Measurements from ENCODE around the gene OTOA.
A peak's percentile ranks its signal among the peaks of the same experiment; 100 is the strongest.
"Not testable (repeated sequence)": the region's sequence is repeated elsewhere in the genome, so short reads cannot be mapped to it uniquely, and the experiment has no call there.

Gene OTOA

DNA sequence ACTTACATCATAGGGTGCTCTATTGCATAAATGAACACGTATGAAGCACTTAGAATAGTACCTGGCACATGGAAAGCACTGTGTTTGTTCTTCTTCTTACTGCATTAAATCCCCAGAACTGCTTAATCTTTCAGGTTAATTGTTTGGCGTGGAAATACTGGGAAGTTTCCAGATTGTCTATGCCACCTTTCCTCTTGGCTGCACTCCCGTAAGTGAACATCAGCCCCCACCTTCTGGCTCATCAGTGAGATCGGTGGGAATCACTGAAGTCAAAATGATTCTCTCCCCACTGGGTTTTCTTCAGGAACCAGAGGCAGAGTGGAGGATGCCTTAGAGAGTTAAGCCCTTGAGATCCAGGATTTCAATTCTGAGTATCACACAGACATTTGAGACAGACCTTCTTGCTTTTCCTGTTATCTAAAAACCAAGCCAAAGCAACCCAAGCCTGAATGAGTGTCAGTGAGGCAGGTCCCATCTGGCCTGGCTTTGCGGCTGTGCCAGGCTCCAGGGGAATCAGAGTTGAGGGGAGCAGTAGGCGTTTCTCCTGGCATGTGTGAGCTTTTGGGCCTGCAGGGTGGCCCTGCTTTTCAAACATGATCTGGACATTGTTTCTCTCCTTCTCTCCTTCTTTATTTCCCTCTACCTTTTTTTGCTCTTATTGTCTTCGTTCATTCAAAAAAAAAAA lies 59.1 kb downstream of the OTOA start:
- no peak for DNase-seq (ENCODE audit: low spot score)

GRCh38 chr16:21723532-21723931 lies 59.8 kb downstream of the OTOA start:
- no peak for DNase-seq (ENCODE audit: low spot score)

DNA sequence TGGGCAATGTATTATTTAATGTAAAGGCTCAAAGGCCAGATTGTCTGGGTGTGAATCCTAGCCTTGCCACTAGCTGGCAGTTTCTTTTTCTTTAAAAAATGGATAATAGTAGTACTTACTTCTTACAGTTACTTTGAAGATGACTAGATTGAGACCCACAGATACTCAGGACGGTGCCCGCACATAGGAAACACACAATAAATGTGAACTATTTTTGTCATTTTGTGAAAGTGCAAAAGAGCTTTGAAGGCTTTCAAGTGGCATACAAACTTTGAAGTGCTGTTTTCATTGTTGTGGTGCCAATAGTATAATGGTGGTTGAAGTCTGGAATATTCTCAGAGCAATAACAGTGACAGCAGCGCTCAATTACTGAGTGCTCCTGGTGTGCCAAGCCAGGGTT lies 63.6 kb downstream of the OTOA start:
- DNase-seq (ENCODE audit: low spot score) = no peak

DNA sequence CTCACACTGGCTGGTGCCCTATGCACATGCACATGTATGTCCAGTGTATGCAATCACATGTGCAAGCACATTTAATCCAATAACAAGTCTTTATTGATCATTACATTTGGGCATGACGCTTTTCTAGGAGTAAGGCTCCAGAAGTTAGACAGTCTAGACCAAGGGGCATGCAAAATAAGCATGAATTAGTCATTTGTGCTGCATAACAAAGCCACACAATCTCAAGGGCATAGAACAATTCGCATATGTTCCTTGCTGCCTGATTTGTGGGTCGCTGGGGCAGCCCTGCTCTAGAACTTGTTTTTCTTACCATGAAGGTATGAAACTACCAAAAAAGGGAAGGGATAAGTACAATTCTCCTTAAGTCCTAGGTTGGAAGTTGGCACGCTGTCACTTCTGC lies 67.5 kb downstream of the OTOA start:
- not testable (repeated sequence) for DNase-seq (ENCODE audit: low spot score)

- DNase-seq (ENCODE audit: low spot score) = not testable (repeated sequence)
Measured at GRCh38 chr16:21740637-21741036, 76.9 kb downstream of the OTOA start.

DNA sequence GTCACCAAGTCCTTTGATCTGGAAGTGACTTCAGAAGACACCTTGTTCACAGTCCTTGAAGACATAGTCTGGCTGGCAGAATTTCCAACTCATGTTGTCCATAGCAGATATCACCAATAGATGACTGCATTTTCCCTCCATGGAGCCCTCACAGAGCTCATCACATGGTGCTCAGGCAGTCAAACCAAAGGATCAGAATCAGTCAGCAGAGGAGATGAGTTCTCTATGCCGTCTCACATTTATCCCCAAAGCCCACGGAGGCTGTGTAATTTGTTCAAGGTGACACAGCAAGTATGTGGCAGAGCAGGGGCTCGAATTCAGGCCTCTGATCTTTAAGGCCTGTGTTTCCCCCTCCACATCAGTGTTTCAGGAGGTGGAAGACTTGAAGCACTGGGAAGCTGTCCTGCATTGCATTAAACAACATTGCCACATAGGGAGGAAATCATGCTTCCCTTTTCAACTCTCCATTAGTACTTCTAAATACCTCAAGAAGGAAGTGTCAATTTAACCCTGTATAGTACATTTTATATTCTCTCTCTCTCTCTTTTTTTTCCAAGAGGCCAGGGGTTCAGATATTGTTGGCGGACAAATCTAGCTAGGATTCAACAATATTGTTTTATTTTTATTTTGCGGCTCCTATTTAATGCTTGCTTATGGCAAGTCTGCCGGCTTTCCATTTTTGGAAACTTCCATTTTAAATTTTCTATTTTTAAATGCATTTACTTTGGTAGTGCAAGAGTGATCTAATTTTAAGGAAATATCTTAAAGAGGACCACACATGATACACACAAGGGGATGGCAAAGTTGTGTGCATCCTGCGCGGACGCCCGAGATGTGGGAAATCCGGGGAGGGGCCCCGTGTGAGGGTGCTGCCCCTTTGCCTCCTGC lies 92.7 kb downstream of the OTOA start:
- DNase-seq (ENCODE audit: low spot score) = not testable (repeated sequence)

DNA sequence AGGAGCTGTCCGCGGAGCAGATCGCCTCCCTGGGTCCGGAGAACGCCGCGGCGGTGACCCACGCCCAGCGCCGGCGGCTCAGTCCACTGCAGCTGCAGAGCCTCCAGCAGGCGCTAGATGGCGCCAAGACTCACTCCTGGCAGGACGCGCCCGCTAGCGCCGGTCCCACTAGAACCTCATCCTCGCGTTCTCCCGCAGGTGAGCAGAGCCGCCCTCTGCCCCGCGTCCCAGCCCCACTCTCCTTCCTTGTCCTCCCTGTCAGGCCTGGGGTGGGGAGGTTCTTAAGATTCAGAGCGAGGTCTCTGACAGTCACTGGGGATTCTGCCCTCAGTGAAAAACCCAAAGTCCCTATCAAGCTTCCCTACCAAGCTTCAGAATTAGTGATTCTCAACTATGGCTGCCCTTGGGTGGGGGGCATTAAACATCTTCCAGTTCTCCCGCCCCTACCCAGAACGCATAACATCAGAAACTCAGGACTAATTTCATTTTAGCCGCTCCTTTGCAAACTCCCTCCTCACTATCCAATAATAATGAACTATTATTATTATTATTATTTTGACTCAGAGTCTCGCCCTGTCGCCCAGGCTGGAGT lies 93.4 kb downstream of the OTOA start:
- not testable (repeated sequence) for DNase-seq (ENCODE audit: low spot score)

GRCh38 chr16:21768280-21768679 lies 104.5 kb downstream of the OTOA start:
- not testable (repeated sequence) for DNase-seq (ENCODE audit: low spot score)

DNA sequence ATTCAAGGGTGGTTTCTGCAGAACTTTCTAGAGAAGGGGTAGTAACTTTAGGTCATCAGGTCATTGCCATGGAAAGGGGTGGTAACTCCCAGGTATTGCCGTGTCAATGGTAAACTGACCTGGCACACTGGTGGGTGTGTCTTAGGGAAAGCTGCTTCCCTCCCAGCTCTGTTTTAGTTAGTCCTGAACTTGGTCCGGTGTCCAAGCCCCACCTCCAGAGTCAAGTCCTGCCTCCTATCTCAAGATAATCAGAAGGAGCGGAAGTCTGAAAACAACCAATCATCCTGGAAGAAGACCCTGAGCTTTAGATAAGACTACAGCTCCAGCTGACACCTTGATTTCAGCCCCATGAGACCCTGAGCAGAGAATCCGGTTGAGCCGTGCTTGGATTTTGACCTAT lies 105.0 kb downstream of the OTOA start:
- DNase-seq (ENCODE audit: low spot score) = not testable (repeated sequence)

DNA sequence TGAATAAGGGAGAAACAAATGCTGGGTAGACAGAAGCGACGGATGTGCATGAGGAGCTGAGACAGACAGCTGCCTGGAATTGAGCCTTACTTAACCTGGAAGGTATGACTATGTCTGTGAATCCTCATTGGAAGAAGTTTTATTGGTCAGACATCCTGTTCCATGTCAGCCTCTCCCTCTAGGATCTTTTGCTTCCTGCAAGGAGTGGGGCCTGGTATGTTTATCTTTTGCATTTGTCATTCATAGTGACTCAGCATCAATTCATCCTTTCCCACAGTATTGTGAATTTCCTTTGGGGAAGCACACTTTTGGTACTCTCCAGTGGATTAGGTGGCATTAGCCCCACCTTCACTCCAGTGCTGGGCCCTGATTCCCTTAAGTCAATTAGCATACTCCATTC lies 105.5 kb downstream of the OTOA start:
- not testable (repeated sequence) for DNase-seq (ENCODE audit: low spot score)

DNA sequence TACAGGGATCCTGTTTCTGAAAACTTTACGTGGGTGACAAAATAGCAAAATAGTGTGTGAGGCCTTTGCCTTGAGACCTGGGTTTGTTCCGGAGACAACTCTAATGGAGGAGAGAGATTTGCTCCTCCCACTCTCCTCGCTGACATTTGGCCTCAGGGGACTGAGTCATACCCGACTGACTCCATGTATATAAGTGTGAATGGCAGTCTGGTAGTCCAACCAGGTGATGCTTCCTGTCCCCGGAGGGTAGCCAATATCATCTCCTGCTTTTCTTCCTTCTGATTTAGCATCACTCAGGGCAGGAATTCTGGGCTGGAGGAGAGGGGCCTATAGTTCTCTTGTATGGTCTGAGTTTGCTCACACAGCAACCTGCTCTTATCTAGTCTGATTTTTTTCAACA lies 106.8 kb downstream of the OTOA start:
- DNase-seq (ENCODE audit: low spot score) = not testable (repeated sequence)

- not testable (repeated sequence) for DNase-seq (ENCODE audit: low spot score)
Measured at GRCh38 chr16:21772547-21773206, 108.9 kb downstream of the OTOA start.

DNA sequence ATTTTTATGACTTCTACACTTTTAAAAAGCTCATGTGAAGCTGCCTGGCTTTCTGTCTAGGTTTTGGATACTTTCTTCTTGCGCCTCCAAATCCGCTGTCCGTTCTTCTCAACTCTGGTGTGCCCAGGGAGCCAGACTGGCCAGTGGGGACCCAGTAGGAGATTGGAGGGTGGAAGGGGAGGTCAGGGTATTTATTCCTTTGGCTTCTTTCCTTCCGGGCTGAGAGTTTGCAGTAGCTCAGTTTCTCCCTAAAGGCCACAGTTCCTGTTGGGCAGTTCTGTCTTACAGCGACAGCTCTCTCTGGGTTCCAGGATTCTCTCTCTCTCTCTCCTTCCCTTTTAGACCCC lies 109.4 kb downstream of the OTOA start:
- not testable (repeated sequence) for DNase-seq (ENCODE audit: low spot score)

- not testable (repeated sequence) for DNase-seq (ENCODE audit: low spot score)
Measured at GRCh38 chr16:21780525-21780924, 116.8 kb downstream of the OTOA start.

- not testable (repeated sequence) for DNase-seq (ENCODE audit: low spot score)
Measured at GRCh38 chr16:21790506-21790905, 126.7 kb downstream of the OTOA start.

- not testable (repeated sequence) for DNase-seq (ENCODE audit: low spot score)
Measured at GRCh38 chr16:21793310-21793709, 129.5 kb downstream of the OTOA start.

- DNase-seq (ENCODE audit: low spot score) = not testable (repeated sequence)
Measured at GRCh38 chr16:21798601-21799000, 134.8 kb downstream of the OTOA start.

DNA sequence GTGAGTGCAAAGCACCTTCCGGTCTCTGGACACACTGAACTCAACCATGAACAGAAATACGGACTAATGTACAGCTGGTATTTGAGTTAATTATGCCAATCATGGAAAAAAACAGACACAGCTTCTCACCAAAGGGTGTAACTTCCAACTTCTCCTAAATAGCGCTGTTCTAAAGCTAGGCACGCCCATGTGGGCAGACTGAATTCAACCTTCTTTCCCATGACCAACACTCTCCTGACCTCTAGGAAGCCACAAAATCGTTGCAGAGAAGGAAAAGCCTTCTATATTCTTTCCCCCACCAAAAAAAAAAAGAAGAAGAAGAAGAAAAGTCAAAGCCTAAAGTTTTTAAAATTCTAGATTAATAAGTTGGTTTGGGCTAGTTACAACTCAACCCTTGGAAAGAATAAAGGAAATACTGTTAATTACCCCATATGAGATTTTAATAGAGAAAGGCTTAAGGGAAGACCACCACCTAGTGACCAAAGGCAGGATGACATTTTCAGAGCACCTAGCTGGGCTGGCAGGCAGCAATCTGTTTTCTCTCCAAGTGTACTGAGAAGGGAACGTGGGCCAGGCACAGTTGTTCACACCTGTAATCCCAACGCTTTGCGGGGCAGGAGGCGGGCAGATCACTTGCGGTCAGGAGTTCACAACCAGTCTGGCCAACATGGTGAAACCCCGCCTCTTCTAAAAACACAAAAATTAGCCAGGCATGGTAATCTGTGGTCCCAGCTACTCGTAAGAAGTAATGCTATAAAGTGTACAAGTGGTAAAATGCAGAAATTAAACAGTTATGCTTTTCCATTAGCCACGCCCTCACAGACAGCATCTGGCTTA lies 138.0 kb downstream of the OTOA start:
- peak; percentile 42 for DNase-seq (ENCODE audit: low spot score)

DNA sequence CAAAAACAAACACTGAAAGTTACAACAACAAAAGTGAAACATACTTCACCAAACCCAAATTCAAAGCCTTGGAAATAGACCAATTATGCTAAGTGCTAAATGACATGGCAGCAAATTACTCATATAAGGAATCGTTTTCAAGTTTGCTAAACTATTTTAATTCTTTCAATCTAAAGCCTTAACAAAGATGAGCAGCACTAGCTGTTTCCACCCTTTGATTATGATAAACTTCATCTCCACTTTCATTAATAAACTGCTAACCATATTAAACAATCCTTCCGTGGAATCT lies 138.6 kb downstream of the OTOA start:
- DNase-seq (ENCODE audit: low spot score) = not testable (repeated sequence)

Measured in CD4-positive, alpha-beta T cell treated with Interleukin-2 at 100 ng/mL for 4 hours (primary cell).